HepG2 (cell line): Measurements from ENCODE around the gene ARHGAP23. TPM values are rescaled to one million over a fixed set of nuclear protein-coding genes. Genes with fewer than 3 reads are reported as not detected.

Experiments
- AHR ChIP-seq: IDR thresholded peaks from 2 replicates; pipeline ENCODE4 v1.6.1; 2018; ENCODE audit warnings: missing genetic modification reagents, missing compliant biosample characterization
- GATAD1 ChIP-seq: IDR thresholded peaks from 2 replicates; pipeline ENCODE4 v1.6.1; 2016; ENCODE audit warnings: missing genetic modification reagents, missing compliant biosample characterization
- KAT8 ChIP-seq: IDR thresholded peaks from 2 replicates; pipeline ENCODE4 v1.6.1; 2016; ENCODE audit warnings: missing genetic modification reagents, missing compliant biosample characterization
- PAWR ChIP-seq: sonication (generic); formaldehyde crosslinking; IDR thresholded peaks from 2 replicates; pipeline ENCODE4 v1.4.0; 2020; ENCODE audit warnings: missing genetic modification reagents, mild to moderate bottlenecking, borderline replicate concordance
- PHF8 ChIP-seq: sonication (generic); formaldehyde crosslinking; IDR thresholded peaks from 2 replicates; pipeline ENCODE4 v1.5.0; 2020; ENCODE audit warnings: missing genetic modification reagents
- ZFP90 ChIP-seq: sonication (generic); formaldehyde crosslinking; IDR thresholded peaks from 2 replicates; pipeline ENCODE4 v1.8.0; 2022; ENCODE audit warnings: missing genetic modification reagents, mild to moderate bottlenecking, inconsistent platforms, borderline replicate concordance
- ZNF263 ChIP-seq: sonication (generic); formaldehyde crosslinking; IDR thresholded peaks from 2 replicates; pipeline ENCODE4 v1.4.0; 2020; ENCODE audit warnings: missing genetic modification reagents
- ZNF296 ChIP-seq: sonication (generic); formaldehyde crosslinking; conservative IDR thresholded peaks from 2 replicates; pipeline ENCODE4 v1.5.0; 2020; ENCODE audit warnings: mild to moderate bottlenecking, missing genetic modification reagents
- ZNF468 ChIP-seq: sonication (generic); formaldehyde crosslinking; IDR thresholded peaks from 2 replicates; pipeline ENCODE4 v1.8.0; 2022; ENCODE audit warnings: mild to moderate bottlenecking, moderate library complexity, missing genetic modification reagents
- ZNF768 ChIP-seq: sonication (generic); formaldehyde crosslinking; IDR thresholded peaks from 2 replicates; pipeline ENCODE4 v1.4.0; 2020; ENCODE audit warnings: missing genetic modification reagents
- polyA plus RNA-seq, 8 experiments: library from polyadenylated mRNA; depleted of rRNA in 3 of 8; stranded (reverse) in 7 of 8; unstranded in 1 of 8; fragments of >200 nt; fragmentation: Illumina TruSeq in 4 of 8; extraction: Trizol in 4 of 8; gene quantifications; 2 replicates each; pipeline versions ENCODE4 v1.2.1 to v1.2.3, GENCODE V29; 2011 to 2016; ENCODE audit warnings: low read depth in 4 of 8, missing spikeins in 1 of 8, mixed read lengths in 1 of 8; ENCODE audit not compliant: insufficient read depth in 1 of 8
- total RNA-seq, 5 experiments: library from RNA; depleted of rRNA; stranded (reverse); fragments of >200 nt; fragmentation: Illumina TruSeq; extraction: Trizol; gene quantifications; 2 replicates each; pipeline ENCODE4 v1.2.3, GENCODE V29; 2016; ENCODE audit warnings: low read depth in 1 of 5
- TF ChIP-seq, protein P1 (sequence below): sonication (generic); formaldehyde crosslinking; IDR thresholded peaks from 2 replicates; pipeline ENCODE4 v1.5.0; 2020; ENCODE audit warnings: missing genetic modification reagents
- TF ChIP-seq, protein P2 (sequence below): sonication (generic); formaldehyde crosslinking; IDR thresholded peaks from 2 replicates; pipeline ENCODE4 v1.5.1; 2020; ENCODE audit warnings: mild to moderate bottlenecking, missing genetic modification reagents
- TF ChIP-seq, protein P3 (sequence below): sonication (generic); formaldehyde crosslinking; IDR thresholded peaks from 2 replicates; pipeline ENCODE4 v1.4.0; 2020; ENCODE audit warnings: mild to moderate bottlenecking, missing genetic modification reagents
- TF ChIP-seq, protein P4 (sequence below): sonication (generic); formaldehyde crosslinking; IDR thresholded peaks from 2 replicates; pipeline ENCODE4 v1.5.1; 2020; ENCODE audit warnings: mild to moderate bottlenecking, missing genetic modification reagents, moderate library complexity
- TF ChIP-seq, protein P5 (sequence below): sonication (generic); formaldehyde crosslinking; conservative IDR thresholded peaks from 2 replicates; pipeline ENCODE4 v1.8.0; 2022; ENCODE audit warnings: low read depth, missing genetic modification reagents

The ARHGAP23 gene
- total and polyA plus RNA-seq, 2 of the 13 experiments (the other 11 are each of a cell fraction or from before 2014, with no cell fraction given): 0.03 TPM; not detected in 1

DNA sequence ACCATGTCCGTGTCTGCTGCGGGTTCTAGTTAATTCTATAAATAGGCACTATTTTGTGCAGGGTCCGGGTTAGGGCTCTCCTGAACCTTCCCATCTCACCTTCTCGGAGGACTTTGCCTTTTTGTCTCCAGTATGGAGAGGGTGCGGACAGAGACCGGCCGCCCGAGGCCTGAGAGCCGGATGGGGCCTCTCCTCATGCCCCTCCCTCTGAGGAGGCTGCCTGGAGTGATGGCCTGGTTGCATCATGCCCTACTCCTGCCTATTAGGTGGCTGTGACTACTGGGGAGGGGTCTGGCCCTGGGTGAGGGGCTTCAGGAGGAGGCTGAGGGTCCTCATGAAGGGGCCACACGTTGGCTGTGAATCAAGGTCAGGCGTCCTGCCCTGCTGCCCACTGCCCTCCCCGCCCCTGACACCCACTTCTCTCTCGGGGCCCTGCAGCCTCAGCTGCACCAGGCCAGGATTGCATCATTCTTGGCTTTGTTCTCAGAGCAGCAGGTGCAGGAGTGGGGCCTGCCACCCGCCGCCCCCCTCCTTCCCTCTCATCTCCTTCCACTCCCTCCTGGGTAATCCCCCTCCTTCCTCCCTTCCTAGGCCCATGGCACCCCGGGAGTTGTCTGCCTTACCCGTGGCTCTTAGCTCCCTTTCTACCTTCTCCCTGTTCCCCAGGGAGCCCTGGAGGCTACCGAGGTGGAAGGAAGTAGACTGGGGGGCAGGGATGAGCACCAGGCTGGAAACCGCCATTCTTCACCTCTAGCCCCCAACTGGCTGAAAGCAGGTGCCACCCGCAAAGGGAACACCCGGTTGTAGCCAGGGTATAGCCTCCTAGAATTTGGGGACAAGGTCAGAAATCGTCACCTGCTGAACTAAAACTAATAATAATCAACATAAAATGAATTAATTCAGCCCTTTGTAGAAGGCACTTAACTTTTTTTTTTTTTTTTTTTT is 12.7 kb upstream of the ARHGAP23 start (continued):
- TF ChIP-seq ZFP90 (no peak; the same call in 1 of the 2 replicates), PHF8 (CRISPR knock-in tag) (peak; percentile 83), ZNF468 (CRISPR knock-in tag) (no peak), ZNF768 (CRISPR knock-in tag) (peak; percentile 50; the same call in 1 of the 2 replicates), KAT8 (CRISPR knock-in tag) (peak; percentile 75; the same call in 1 of the 2 replicates), PAWR (CRISPR knock-in tag) (0 out of 2 replicates have a peak, but pooled peaks have one; percentile 23), ZNF263 (CRISPR knock-in tag) (peak; percentile 8; the same call in 1 of the 2 replicates), GATAD1 (CRISPR knock-in tag) (no peak), ZNF296 (CRISPR knock-in tag) (0 out of 2 replicates have a peak, but pooled peaks have one; percentile 72), AHR (CRISPR knock-in tag) (no peak)
- TF ChIP-seq, protein P1, sequence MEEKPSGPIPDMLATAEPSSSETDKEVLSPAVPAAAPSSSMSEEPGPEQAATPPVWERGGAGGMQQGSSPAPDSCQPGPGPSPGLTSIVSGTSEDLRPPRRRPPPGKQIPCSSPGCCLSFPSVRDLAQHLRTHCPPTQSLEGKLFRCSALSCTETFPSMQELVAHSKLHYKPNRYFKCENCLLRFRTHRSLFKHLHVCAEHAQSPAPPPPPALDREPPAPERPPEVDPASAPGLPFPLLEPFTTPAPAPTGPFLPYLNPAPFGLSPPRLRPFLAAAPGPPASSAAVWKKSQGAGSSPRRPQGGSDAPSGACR (CRISPR knock-in tag): peak; percentile 87; the same call in 1 of the 2 replicates
- TF ChIP-seq, protein P2, sequence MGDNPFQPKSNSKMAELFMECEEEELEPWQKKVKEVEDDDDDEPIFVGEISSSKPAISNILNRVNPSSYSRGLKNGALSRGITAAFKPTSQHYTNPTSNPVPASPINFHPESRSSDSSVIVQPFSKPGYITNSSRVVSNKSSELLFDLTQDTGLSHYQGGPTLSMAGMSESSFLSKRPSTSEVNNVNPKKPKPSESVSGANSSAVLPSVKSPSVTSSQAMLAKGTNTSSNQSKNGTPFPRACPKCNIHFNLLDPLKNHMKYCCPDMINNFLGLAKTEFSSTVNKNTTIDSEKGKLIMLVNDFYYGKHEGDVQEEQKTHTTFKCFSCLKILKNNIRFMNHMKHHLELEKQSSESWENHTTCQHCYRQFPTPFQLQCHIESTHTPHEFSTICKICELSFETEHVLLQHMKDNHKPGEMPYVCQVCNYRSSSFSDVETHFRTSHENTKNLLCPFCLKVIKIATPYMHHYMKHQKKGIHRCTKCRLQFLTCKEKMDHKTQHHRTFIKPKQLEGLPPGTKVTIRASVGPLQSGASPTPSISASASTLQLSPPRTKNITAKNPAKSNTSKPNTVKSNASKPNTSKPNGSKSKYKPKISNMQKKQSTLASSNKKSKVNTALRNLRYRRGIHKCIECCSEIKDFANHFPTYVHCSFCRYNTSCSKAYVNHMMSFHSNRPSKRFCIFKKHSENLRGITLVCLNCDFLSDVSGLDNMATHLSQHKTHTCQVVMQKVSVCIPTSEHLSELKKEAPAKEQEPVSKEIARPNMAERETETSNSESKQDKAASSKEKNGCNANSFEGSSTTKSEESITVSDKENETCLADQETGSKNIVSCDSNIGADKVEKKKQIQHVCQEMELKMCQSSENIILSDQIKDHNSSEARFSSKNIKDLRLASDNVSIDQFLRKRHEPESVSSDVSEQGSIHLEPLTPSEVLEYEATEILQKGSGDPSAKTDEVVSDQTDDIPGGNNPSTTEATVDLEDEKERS: peak; percentile 58; the same call in 1 of the 2 replicates
- TF ChIP-seq, protein P3, sequence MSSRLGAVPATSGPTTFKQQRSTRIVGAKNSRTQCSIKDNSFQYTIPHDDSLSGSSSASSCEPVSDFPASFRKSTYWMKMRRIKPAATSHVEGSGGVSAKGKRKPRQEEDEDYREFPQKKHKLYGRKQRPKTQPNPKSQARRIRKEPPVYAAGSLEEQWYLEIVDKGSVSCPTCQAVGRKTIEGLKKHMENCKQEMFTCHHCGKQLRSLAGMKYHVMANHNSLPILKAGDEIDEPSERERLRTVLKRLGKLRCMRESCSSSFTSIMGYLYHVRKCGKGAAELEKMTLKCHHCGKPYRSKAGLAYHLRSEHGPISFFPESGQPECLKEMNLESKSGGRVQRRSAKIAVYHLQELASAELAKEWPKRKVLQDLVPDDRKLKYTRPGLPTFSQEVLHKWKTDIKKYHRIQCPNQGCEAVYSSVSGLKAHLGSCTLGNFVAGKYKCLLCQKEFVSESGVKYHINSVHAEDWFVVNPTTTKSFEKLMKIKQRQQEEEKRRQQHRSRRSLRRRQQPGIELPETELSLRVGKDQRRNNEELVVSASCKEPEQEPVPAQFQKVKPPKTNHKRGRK (CRISPR knock-in tag): no peak
- TF ChIP-seq, protein P4, sequence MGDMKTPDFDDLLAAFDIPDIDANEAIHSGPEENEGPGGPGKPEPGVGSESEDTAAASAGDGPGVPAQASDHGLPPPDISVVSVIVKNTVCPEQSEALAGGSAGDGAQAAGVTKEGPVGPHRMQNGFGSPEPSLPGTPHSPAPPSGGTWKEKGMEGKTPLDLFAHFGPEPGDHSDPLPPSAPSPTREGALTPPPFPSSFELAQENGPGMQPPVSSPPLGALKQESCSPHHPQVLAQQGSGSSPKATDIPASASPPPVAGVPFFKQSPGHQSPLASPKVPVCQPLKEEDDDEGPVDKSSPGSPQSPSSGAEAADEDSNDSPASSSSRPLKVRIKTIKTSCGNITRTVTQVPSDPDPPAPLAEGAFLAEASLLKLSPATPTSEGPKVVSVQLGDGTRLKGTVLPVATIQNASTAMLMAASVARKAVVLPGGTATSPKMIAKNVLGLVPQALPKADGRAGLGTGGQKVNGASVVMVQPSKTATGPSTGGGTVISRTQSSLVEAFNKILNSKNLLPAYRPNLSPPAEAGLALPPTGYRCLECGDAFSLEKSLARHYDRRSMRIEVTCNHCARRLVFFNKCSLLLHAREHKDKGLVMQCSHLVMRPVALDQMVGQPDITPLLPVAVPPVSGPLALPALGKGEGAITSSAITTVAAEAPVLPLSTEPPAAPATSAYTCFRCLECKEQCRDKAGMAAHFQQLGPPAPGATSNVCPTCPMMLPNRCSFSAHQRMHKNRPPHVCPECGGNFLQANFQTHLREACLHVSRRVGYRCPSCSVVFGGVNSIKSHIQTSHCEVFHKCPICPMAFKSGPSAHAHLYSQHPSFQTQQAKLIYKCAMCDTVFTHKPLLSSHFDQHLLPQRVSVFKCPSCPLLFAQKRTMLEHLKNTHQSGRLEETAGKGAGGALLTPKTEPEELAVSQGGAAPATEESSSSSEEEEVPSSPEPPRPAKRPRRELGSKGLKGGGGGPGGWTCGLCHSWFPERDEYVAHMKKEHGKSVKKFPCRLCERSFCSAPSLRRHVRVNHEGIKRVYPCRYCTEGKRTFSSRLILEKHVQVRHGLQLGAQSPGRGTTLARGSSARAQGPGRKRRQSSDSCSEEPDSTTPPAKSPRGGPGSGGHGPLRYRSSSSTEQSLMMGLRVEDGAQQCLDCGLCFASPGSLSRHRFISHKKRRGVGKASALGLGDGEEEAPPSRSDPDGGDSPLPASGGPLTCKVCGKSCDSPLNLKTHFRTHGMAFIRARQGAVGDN: peak; percentile 82
- TF ChIP-seq, protein P5, sequence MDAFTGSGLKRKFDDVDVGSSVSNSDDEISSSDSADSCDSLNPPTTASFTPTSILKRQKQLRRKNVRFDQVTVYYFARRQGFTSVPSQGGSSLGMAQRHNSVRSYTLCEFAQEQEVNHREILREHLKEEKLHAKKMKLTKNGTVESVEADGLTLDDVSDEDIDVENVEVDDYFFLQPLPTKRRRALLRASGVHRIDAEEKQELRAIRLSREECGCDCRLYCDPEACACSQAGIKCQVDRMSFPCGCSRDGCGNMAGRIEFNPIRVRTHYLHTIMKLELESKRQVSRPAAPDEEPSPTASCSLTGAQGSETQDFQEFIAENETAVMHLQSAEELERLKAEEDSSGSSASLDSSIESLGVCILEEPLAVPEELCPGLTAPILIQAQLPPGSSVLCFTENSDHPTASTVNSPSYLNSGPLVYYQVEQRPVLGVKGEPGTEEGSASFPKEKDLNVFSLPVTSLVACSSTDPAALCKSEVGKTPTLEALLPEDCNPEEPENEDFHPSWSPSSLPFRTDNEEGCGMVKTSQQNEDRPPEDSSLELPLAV (CRISPR knock-in tag): no peak
